Lung (tissue), 12 donors: Measurements from ENCODE around the gene SASH1. TPM values are rescaled to one million over a fixed set of nuclear protein-coding genes. Genes with fewer than 3 reads are reported as not detected.

ENCODE experiments used
- ATAC-seq: fragments of 200-7000 bp; cut with Tn5 transposase; one replicate; pipeline ENCODE4 v1.9.1; 2020; ENCODE audit warnings: moderate number of reproducible peaks; ENCODE audit not compliant: insufficient read depth, low FRiP score
- DNase-seq, 3 donors: peaks; one replicate each; pipeline ENCODE4 v3.0.0-alpha.2; 2013 to 2017
- H3K27ac ChIP-seq, 2 donors: one replicate each; pipeline ENCODE4 v1.5.1; 2013; ENCODE audit warnings: mild to moderate bottlenecking in 2 of 2, moderate library complexity in 2 of 2, control low read depth in 1 of 2, inconsistent platforms in 1 of 2, low read depth in 1 of 2, low read length in 1 of 2
- H3K27me3 ChIP-seq, 3 donors: one replicate each; pipeline ENCODE4 v1.5.1; 2013; ENCODE audit warnings: low read length in 2 of 3; ENCODE audit not compliant: control insufficient read depth in 3 of 3, insufficient read depth in 3 of 3
- H3K36me3 ChIP-seq, 4 donors: one replicate each; pipeline ENCODE4 v1.5.1; 2013; ENCODE audit warnings: low read length in 4 of 4, mild to moderate bottlenecking in 1 of 4, moderate library complexity in 1 of 4; ENCODE audit not compliant: control insufficient read depth in 4 of 4, insufficient read depth in 4 of 4
- H3K4me1 ChIP-seq, 5 donors: one replicate each; pipeline ENCODE4 v1.5.1; 2013; ENCODE audit warnings: low read length in 5 of 5, mild to moderate bottlenecking in 2 of 5, moderate library complexity in 1 of 5; ENCODE audit not compliant: control insufficient read depth in 5 of 5, insufficient read depth in 5 of 5
- H3K4me3 ChIP-seq: one replicate; pipeline ENCODE4 v1.5.1; 2013; ENCODE audit warnings: mild to moderate bottlenecking, control low read depth, moderate library complexity
- H3K9ac ChIP-seq, 2 donors: one replicate each; pipeline ENCODE4 v1.5.1; 2013; ENCODE audit warnings: low read length in 2 of 2, control low read depth in 1 of 2; ENCODE audit not compliant: insufficient read depth in 1 of 2
- H3K9me3 ChIP-seq, 4 donors: one replicate each; pipeline ENCODE4 v1.5.1; 2013; ENCODE audit warnings: low read length in 3 of 4, mild to moderate bottlenecking in 1 of 4, moderate library complexity in 1 of 4; ENCODE audit not compliant: control insufficient read depth in 4 of 4, insufficient read depth in 3 of 4
- WGBS, 2 donors: extraction: QIAGEN DNeasy Blood & Tissue Kit; methylation state at CpG; one replicate each; pipeline ENCODE4 v1.1.7; 2013; 5-methylcytosine and 5-hydroxymethylcytosine counted together
- polyA plus RNA-seq, 2 donors: library from polyadenylated mRNA; stranded (reverse); fragments of 200-250 nt; gene quantifications; one replicate each; pipeline ENCODE4 v1.2.1, GENCODE V29; 2013
- total RNA-seq, 2 donors: library from RNA; depleted of rRNA in 1 of 2; stranded (reverse); fragments of >200 nt in 1 of 2; gene quantifications; one replicate each; pipeline ENCODE4 v1.2.1, GENCODE V29; 2014 to 2021
- TF ChIP-seq, protein P1 (sequence below): IDR thresholded peaks from 2 replicates; pipeline ENCODE4 v1.5.1; 2012; ENCODE audit warnings: mild to moderate bottlenecking; ENCODE audit errors: control extremely low read depth, extremely low read depth
- donor health status: control.
- donor health status: control.
- donor health status: Bipolar disorder and iron deficiency.
- donor health status: healthy.
- donor health status: DM: yes; HTN: yes; CAD: no.

The SASH1 gene
- total and polyA plus RNA-seq, 4 donors, result 18.8 to 114 (median 42.2) TPM

DNA sequence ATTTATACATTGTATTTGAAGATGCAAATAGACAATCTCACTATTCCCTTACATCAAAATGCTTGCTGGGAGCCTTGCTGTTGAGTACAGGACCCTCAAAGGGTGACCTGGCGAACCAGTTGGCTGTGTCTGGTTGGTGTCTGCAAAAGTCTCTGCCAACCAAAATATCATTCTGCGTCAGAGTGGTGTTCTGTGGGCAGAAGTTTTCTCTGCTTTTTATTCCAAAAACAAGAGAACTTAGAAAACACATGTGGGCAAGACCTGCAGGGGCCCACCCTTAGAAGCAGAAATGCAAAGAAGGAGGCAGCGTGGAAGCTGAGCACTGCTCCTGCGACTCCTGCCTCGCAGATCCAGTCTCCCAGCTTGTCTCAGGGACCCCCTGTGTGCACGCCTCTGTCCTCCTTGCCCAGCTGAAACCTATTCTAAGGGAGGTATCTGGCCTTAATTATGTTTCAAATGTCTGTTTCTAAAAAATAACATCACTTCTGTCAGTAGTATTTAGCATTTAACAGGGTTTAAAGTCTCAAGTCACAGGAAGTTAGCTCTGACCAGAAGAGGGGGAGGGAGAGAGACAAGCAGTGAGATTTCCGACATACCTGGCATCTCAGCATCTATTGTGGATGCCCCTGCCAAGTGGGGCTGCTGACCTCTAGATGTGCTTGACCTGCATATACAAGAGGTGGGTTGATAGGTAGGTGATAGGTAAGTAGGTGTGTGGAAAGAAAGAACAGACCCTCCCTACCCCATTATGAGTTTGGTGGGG, 101.3 kb downstream of the SASH1 start:
- Histone ChIP-seq H3K27me3 (no peaks in the 10 kb centered on the region), H3K9me3 (no peaks in the 10 kb centered on the region), H3K27ac (no peak overlapping the region), H3K4me3 (no peak overlapping the region), H3K36me3 (peaks cover 0 to 6% (median 0%) of the 10 kb centered on the region in 4 donors), H3K9ac (no peak overlapping the region), H3K4me1 (peaks cover 3 to 15% (median 15%) of the 10 kb centered on the region in 5 donors)
- no peak for ATAC-seq
- TF ChIP-seq, protein P1, sequence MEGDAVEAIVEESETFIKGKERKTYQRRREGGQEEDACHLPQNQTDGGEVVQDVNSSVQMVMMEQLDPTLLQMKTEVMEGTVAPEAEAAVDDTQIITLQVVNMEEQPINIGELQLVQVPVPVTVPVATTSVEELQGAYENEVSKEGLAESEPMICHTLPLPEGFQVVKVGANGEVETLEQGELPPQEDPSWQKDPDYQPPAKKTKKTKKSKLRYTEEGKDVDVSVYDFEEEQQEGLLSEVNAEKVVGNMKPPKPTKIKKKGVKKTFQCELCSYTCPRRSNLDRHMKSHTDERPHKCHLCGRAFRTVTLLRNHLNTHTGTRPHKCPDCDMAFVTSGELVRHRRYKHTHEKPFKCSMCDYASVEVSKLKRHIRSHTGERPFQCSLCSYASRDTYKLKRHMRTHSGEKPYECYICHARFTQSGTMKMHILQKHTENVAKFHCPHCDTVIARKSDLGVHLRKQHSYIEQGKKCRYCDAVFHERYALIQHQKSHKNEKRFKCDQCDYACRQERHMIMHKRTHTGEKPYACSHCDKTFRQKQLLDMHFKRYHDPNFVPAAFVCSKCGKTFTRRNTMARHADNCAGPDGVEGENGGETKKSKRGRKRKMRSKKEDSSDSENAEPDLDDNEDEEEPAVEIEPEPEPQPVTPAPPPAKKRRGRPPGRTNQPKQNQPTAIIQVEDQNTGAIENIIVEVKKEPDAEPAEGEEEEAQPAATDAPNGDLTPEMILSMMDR, result no peak
- WGBS, 2 donors, result 94% methylated on average over 7 of the region's 7 CpGs
- no peak for DNase-seq

DNA sequence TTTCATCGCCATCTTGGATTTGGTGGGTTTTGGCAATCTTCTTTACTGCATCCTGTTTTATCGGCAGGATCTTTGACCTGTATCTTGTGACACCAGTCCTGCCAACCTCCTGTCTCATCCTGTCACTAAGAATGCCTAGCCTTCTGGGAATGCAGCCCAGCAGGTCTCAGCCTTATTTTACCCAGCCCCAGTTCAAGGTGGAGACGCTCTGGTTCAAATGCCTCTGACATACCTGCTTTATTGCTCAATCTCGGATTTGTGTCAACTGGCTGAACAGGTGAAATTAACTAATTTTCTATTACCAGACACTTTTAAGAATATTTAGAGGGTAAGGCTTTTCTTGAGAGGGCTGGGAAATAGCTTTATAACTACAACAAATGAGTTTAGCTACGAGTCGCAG, 102.5 kb downstream of the SASH1 start:
- H3K9me3 ChIP-seq, result no peaks in the 10 kb centered on the region
- ATAC-seq (no peak), DNase-seq (no peak)
- peaks cover 3 to 15% (median 11%) of the 10 kb centered on the region in 5 donors for H3K4me1 ChIP-seq
- WGBS, 2 donors, result 71 to 92% methylated on average over 6 of the region's 6 CpGs
- H3K27me3 ChIP-seq, result no peaks in the 10 kb centered on the region
- no peak overlapping the region for H3K27ac ChIP-seq
- peaks cover 0 to 6% (median under 1%) of the 10 kb centered on the region in 4 donors for H3K36me3 ChIP-seq
- TF ChIP-seq, protein P1, result no peak
- no peak overlapping the region for H3K9ac ChIP-seq
- no peak overlapping the region for H3K4me3 ChIP-seq

DNA sequence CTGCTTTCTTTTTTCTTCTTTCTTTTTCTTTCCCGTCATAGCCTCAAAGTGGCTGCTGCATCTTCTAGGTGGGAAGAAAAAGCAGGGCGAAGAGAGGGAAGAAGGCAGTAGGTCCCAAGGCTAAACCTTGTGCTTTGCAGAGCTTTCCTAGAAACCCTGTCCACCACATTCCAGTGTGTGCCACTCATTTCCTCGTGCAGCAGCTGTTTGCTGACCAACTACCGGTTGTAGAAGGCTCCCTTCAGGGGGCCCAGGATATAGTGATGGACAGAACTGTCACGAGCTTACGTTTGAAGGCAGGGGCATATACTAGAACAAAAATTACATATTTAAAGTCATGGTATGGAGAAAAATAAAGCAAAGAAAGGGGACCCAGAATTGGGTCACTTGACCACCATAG, 103.0 kb downstream of the SASH1 start:
- no peak overlapping the region for H3K9ac ChIP-seq
- TF ChIP-seq, protein P1, result no peak
- no peaks in the 10 kb centered on the region for H3K9me3 ChIP-seq
- H3K4me1 ChIP-seq, result peaks cover 3 to 15% (median 8%) of the 10 kb centered on the region in 5 donors
- ATAC-seq (no peak), DNase-seq (no peak)
- no peaks in the 10 kb centered on the region for H3K27me3 ChIP-seq
- H3K36me3 ChIP-seq, result peaks cover 0 to 6% (median under 1%) of the 10 kb centered on the region in 4 donors
- H3K27ac ChIP-seq, result peak overlapping the region in 1 of 2 donors; percentile 57
- no peak overlapping the region for H3K4me3 ChIP-seq
- WGBS, 2 donors, result 76 to 88% methylated on average over 6 of the region's 6 CpGs
